Stimulated activated CD8-positive, alpha-beta memory T cell treated with anti-CD3 and anti-CD28 coated beads, Interleukin-7, amount 100 ng/mL, for 4 hours (primary cell): Measurements from ENCODE around the gene RBFOX2.
"Not testable (repeated sequence)": the region's sequence is repeated elsewhere in the genome, so short reads cannot be mapped to it uniquely, and the experiment has no call there.

Source experiments
- DNase-seq, 2 donors: peaks; one replicate each; pipeline ENCODE4 v3.0.0-alpha.2; 2020; ENCODE audit warnings: low read depth in 2 of 2

Gene RBFOX2

DNA sequence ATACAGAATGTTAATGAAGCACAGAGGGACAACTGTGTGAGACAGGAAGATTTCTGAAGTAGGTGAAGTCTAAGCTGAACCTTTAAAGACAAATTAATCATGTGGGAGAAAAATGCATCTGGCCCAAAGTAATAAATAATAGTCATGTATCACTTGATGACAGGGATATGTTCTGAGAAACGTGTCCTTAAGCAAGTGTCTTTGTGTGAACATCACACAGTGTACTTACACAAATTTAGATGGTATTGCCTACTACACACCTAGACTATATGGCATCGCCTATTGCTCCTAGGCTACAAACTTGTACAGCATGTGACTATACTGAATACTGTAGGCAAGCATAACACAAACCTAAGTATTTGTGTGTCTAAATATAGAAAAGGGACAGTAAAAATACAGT lies 198.3 kb downstream of the RBFOX2 start:
- no peak for DNase-seq

DNA sequence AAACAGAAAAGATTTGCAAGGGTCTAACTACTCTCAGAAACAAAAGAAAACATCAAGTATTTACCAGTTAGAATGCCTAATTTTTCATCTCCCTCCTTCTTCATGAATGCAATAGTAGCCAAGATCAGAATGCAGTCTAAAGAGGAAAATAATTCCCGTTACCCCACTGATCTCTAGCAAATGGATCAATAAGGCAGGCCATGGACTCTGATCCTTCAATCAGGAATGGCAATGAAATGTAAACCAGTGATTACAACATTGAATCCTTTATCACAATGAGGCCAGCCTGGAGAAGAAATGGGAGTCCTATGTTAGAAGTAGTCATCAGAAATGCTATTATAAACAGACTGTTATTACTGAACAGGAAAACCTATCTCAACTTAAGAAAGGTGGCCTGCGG lies 204.4 kb downstream of the RBFOX2 start:
- DNase-seq: no peak

DNA sequence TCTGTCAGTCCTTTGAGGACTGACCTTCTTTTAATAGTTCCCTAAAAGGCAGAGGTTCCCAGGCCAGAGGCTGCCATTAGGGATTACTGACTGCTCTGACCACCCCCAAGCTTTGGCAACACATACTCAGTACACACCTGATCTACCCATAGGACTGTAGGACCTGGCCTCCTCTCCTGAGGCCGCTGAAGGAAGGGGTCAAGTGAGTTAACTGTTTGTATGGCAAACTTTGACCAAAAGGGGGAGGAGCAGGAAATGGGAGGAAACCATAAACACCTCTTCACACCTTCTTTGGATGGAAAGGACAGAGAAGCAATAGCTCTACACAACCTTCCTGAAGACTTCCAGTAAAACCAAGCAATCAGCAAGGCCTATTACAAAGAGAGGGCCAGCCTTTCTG lies 207.0 kb downstream of the RBFOX2 start:
- DNase-seq: no peak

DNA sequence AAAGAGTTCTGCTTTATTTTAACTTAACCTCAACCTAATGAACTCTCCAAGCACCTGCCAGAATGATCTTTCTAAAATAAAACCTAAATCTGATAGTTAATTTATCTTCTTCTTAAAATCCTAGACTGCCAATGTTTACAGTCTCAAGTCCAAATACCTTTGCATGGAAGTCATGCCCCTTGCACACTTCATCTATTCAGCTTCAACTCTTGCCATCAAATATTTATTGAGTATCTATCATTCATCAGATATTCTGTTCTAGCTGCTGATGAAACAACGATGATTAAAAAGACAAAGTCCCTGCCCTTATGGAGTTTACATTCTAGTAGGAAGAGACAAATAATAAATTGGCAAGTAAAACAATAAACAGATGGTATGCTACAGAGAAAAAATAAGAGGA lies 209.2 kb downstream of the RBFOX2 start:
- no peak for DNase-seq

DNA sequence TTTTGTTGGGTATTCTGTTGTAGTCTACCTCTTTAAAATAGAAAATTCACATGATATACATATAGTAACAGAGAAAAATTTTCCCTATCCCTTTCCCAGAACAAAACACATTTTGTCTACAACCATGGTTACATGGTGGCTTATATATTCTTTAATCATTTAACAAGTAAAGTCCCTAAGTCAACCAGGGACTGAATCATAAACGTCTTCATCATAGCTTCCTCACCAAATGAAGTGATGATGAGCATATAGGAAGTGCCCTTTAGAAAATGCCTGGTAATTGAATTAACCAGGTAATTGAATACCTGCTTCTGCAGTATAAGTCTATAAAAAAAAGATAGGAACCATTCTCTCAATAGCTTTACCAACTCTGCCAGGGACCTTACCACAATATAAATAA lies 209.7 kb downstream of the RBFOX2 start:
- DNase-seq: no peak

DNA sequence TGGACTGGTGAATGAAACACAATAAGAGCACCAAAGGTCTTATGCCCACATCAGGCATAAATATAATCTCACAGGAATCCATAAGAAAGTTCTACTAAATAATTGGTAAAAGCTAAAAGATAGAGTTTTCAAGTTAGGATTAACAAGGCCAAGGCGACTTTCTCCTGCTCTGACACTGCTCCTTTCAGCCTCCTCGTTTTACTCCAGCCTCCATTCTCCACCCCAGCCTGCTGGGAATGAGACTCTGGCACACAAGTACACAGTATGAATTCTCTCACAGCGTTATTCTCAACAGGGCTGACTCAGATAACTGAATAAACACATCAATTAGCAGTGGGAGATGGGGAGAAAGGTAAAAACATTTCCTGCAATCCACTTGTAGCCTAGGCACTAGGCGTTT lies 216.0 kb downstream of the RBFOX2 start:
- no peak for DNase-seq

DNA sequence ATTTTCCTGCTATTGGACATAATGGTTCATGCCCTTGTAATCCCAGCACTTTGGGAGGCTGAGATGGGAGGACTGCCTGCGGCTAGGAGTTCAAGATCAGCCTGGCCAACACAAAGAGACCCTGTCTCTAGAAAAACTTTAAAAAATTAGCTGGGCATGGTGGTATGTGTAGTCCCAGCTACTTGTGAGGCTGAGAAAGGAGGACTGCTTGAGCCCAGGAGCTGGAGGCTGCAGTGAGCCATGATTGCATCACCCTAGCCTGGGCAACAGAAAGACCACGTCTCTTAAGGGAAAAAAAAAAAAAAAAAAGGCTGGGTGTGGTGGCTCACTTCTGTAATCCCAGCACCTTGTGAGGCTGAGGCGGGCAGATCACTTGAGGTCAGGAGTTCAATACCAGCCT lies 217.0 kb downstream of the RBFOX2 start:
- DNase-seq: no peak

DNA sequence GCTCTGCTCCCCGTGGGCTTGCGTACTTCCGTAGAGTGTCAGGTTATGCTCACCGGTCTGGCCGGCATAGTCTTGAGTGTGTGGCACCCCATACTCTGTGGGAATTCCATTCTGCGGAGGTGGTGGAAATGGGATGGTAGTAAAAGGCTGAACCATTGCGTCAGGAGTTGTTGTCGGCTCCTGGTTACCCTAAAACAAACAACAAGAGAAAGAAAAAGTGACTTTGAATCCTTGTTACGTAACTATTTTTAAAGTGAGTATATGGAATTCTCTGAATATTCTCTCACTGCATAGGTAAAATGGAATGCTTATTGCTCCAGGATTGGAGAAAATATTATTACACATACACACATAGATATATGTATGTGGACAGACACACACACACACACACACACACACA lies 218.8 kb downstream of the RBFOX2 start:
- no peak for DNase-seq

DNA sequence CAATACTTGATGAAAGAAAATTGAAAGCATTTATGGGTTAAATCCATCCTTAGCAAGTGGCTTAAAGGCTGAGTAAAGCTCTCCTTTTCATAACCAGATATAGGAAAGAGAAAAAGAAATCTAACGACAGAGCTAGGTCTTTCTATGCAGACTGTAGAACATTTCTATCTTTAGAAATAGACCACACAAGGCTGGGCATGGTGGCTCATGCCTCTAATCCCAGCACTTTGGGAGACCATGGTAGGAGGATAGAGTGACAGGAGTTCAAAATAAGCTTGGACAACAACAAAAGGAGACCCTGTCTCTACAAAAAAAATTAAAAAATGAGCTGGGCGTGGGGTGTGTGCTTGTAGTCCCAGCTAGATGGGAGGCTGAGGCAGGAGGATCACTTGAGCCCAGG lies 220.2 kb downstream of the RBFOX2 start:
- DNase-seq: no peak

DNA sequence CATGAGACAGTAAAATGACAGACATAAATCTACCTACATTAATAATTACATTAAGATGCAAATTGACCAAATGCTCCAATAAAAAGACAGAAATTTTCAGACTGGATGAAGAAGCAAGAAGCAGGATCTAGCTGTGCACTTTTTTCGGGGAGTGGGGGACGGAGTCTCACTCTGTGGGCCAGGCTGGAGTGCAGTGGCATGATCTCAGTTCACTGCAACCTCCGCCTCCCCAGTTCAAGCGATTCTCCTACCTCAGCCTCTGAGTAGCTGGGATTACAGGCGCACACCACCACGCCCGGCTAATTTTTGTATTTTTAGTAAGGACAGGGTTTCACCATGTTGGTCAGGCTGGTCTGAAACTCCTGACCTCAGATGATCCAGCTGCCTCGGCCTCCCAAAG lies 222.0 kb downstream of the RBFOX2 start:
- not testable (repeated sequence) for DNase-seq

DNA sequence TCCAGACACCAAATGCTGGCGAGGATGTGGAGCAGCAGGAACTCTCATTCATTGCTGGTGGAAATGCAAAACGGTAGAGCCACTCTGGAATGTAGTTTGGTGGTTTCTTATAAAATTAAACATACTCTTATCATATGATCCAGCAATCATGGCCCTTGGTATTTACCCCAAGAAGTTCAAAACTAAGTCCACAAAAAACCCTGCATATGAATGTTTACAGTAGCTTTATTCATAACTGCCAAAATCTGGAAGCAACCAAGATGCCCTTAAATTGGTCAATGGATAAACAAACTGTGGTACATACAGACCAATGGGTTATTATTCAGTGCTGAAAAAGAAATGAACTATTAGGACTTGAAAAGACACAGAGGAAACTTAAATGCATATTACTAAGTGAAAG lies 223.2 kb downstream of the RBFOX2 start:
- no peak for DNase-seq

DNA sequence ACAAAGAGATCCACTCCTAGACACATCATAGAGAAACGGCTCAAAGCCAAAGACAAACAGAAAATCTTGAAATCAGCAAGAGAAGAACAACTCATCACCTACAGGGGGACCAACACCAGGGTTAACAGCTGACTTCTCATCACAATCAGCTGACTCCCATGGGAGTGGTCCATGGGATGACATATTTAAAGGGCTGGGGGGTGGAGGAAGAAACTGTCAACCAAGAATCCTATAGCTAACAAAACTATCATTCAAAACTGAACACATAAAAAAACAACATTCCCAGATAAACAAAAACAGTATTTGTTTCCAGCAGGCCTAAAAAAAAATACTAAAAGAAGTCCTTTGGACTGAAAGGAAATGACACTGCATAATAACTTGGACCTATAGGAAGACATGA lies 224.2 kb downstream of the RBFOX2 start:
- DNase-seq: no peak

DNA sequence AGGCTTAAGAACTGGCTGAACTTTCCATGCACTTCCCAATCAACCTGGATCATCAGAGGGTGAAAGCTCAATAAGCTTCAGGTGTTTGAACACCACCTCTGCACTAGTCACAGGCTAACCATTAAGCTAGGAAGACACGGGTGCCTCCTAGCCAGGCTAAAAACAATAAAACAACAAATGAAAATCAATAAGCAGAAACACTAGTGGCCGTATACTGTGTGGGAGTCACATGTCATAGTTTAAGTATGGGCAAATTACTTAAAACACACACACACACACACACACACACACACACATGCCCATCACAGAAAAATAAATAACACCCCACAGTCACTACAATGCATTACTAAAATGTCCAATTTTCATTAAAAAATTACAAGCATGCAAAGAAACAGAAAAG lies 225.7 kb downstream of the RBFOX2 start:
- DNase-seq: no peak

DNA sequence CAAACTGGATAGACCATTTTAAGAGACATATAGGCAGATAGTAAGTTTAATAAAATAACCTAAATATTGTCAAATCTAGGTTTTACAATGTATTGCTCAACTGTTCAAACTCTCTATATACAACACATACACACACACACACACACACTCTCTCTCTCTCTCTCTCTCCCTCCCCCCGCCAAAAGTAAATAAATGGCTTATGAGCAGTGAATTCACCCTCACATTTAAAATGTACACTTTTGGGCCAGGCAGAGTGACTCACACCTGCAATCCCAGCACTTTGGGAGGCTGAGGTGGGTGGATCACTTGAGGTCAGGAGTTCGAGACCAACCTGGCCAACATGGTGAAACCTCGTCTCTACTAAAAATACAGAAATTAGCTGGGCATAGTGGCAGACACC lies 227.3 kb downstream of the RBFOX2 start:
- DNase-seq: not testable (repeated sequence)

DNA sequence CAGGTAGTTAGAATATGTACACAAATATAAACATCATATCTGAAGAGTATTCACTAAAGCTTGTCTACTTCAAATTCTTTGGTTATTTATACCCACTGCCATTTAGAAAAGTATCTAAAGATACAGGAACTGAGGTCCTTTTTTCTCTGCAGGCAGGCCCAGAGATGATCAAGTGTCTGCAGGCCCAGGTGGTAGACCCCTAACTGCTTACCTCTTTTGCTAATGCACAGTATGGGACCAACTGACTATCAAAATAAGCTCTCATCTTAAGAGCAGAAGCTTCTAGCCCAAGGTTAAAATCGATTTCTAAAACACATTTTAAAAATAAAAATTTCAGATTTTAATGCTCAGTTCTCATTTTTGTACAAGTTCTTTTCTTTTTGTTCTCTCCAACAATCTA lies 229.5 kb downstream of the RBFOX2 start:
- no peak for DNase-seq

DNA sequence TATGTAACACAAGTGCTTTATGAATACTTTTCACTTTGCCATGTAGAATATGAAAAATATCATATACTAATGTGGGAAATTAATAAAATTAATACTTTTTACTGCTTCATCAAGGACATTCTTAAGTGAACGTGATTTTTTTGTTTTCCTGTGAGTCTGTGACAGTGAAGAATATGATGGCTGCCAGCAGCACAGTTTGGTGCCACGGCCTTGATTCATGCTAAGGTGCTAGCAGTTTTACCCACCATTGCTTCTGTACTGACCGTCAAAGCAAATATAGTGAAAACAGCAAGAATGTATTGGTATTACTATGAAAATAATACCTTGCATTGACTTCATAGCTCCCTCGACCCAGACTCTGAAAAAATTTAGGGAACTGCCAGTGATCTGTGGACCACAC lies 231.2 kb downstream of the RBFOX2 start:
- DNase-seq: no peak

DNA sequence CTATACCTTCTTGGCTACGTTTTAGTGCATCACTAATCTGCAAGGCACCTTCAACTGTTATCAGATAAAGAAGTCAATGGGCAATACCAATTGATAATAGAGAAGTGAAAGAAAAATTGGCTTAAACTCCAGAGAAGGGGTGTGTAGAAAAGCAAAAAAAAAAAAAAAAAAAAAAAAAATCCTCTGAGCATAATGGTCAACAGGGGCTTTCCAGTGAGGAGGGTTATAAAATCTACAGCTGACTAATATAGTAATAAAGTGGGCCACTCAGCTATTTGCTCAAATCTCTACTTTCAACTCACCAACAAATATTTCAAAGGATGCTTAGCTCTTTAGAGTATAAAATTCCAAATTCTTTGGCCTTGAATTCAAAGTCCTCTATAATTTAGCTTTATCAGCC lies 233.1 kb downstream of the RBFOX2 start:
- no peak for DNase-seq

DNA sequence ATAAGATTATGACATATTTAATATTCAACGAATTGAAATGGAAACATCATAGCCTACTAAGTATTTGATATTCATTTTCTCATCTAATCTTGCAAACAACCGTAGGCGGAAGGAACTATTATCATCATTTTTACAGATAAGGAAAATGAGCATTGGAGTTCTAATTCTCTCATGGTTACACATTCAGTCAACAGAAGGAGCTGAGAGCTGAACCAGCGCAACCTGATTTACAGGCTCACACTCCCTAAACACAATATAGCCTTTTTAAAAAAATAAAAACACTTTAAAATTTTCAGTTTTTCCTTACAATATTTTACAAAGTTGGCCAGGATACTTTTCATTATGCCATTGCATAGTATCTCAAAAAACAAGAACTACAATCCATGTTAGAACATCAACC lies 236.1 kb downstream of the RBFOX2 start:
- no peak for DNase-seq

DNA sequence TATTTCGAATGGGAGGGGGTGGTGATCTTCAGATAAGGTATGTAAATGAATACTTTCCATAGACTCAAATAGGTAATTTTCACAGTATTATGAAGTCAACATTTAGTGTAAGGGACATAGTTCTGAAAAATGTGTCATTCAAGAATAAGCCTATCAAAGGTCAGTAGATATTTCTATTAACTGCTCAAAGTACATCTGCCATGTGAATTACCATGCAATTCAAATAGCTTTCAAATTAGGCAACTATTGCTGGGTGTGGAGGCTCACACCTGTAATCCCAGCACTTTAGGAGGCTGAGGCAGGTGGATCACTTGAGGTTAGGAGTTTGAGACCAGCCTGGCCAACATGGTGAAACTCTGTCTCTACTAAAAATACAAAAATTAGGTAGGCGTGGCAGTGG lies 236.8 kb downstream of the RBFOX2 start:
- DNase-seq: not testable (repeated sequence)

DNA sequence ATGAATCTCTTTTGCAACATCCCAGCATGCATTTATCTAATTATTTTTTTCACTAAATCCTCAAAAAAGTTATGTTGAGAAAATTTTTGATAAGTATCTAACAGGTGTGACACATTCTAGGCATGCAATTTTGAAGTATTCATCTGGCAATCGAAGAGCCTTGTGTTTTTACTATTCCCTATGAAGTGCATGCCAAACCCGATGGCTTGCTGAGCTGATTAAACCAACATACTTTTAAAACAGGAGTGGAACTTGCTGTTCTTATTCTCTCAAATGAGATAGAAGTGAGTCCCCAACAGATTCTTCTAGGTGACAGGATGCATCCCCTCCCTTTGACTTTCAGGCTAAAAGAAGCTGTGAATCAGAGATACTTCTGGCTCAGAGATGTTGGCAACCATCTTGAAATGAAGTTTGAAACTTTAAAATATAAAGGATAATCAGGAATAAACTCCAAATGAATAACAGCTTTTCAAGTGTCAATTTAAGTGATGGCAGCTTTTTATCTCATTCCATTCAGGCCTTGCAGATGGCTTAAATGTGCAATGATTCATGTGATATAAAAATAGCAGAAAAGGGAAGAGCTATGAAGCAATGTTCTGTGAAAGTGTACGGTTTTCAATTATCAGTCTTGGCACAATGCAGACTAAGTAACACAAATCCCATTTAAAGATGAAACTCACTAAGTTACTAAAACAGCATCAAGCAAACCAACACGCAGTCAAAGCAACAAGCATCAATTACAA lies 243.3 kb downstream of the RBFOX2 start:
- no peak for DNase-seq

DNA sequence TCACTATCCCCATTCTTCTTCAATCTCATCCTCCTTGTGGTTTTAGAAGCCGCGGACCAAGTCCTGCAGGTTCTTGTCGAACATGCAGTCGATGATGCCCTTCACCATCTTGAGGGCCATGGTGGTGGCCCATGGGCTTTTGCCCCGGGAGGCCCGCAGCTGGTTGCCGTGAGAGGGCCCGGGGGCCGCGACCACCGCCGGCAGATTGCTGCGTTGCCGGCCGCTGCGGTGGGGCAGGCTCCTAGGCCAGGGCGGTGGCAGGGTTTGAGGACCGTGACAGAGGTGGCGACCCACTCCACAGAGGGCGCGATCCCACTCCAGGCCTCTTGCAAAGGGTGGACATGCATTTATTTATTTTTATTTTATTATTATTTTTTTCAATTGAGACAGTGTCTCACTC lies 244.0 kb downstream of the RBFOX2 start:
- no peak for DNase-seq

DNA sequence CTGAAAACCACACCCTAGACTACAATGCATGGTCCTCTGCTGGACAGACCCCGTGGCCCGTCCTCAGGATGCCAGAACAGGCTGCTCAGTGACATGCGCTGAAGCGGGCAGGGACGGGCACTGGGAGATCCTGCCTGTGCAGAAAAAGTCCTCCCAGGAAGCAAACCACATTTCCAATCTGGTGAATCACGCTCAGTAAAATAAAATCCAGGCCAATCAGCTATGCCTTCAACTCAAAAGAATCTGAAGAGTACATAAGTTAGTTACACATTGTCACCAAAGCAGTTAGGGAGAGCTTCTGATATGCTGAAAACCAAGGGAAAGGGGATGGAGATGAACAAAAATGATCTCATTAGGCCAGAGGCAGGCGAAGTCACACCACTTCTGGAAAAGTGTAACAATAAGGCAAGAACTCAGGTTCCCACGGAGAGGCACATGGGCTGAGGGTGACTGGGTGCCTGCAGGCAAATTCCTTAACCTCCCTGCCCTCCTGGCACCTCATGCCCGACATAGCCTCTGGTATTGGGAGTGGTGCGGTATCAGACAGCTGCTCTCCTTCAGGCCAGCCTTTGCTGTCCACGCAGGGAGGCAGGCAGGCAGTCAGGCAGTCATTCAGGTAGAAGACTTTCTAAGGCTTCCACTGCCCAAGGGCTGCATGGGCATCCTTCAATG lies 244.5 kb downstream of the RBFOX2 start:
- DNase-seq: no peak

DNA sequence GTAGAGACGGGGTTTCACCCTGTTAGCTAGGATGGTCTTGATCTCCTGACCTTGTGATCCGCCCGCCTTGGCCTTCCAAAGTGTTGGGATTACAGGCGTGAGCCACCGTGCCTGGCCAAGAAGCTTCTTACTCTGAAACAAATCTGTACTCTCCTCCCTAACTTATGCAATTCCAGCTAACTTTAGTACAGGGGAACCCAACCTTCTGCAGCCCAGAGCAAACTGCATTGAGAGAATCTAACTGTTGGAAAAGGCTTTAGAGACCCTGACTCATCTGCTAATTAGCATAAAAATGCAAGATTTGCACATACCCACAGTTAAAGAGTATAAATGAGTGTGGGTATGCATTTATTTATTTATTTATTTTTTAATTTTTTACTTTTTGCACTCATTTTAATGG lies 246.1 kb downstream of the RBFOX2 start:
- no peak for DNase-seq

DNA sequence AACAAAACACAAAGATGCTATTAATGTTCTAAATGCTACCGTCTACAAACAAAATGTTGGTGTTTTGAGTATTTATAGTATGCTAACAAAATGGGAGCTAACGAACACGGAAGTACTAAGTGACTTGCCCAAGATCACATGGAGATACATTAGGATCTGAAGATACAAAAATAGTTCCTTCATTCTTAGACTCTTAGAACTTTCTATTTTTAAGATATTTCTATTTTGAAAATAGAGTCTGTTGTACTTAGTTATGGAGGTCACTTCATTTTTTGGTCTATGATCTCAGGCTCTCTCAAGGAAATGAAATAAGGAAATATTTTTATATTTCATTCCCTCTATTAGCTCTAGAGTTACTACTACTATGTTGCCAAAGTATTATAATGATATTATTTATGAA lies 246.7 kb downstream of the RBFOX2 start:
- no peak for DNase-seq
